Measurements from ENCODE around the gene SPARC.
A peak's percentile ranks its signal among the peaks of the same experiment; 100 is the strongest.

The SPARC gene

DNA sequence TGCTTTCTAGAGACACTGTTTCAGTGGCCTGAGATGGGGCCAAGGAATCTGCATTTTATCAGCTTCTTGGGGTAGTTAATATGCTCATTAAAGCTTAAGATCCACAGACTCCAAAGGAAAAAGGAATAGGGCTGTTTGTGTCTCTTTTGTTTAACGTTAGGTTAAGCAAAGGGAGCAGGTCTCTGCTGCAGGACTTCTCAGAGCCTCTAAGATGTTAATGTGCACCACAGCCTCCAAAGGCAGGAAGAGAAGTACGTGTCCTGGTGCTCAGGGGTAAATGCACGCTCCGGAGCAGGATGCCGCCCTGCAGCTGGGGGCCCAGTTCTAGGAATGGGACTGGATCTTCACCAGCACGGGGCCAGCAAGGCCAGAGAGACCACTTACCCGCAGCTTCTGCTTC is 19.6 kb downstream of the SPARC start:
- Histone ChIP-seq H3K4me3 (ENCODE audit: low read length) (no peak overlapping the region), H3K4me1 (ENCODE audit: low read length) (peaks cover 25% of the 10 kb centered on the region), H3K27me3 (ENCODE audit: low read depth, low read length) (no peaks in the 10 kb centered on the region), H3K79me2 (ENCODE audit: low read length) (no peaks in the 10 kb centered on the region), H3K27ac (ENCODE audit: low read length) (no peak overlapping the region), H3K9ac (ENCODE audit: low read length) (no peak overlapping the region), H3K4me2 (ENCODE audit: low read length) (no peak overlapping the region), H2AFZ (ENCODE audit: low read depth, low read length) (no peak overlapping the region), H3K36me3 (replicated peaks; ENCODE audit: low read depth, low read length) (no peaks in the 10 kb centered on the region), H3K9me3 (ENCODE audit: insufficient read depth, low read length) (no peaks in the 10 kb centered on the region), H4K20me1 (ENCODE audit: insufficient read depth, low read length) (no peaks in the 10 kb centered on the region)
- TF ChIP-seq EZH2phosphoT487 (IDR thresholded peaks at IDR 0.05; ENCODE audit: low read depth), result no peak
- no peak for TF ChIP-seq CTCF (IDR thresholded peaks at IDR 0.05; ENCODE audit: low read depth, low read length)

- no peak overlapping the region for H3K27ac ChIP-seq (ENCODE audit: low read length)
- TF ChIP-seq CTCF (IDR thresholded peaks at IDR 0.05; ENCODE audit: low read depth, low read length) (no peak), EZH2phosphoT487 (IDR thresholded peaks at IDR 0.05; ENCODE audit: low read depth) (no peak)
Measured at GRCh38 chr5:151665613-151666012, 21.1 kb downstream of the SPARC start.

GRCh38 chr5:151664694-151665585 is 21.8 kb downstream of the SPARC start:
- Histone ChIP-seq H3K79me2 (ENCODE audit: low read length) (no peaks in the 10 kb centered on the region), H4K20me1 (ENCODE audit: insufficient read depth, low read length) (no peaks in the 10 kb centered on the region), H3K4me1 (ENCODE audit: low read length) (peaks cover 39% of the 10 kb centered on the region), H3K4me2 (ENCODE audit: low read length) (no peak overlapping the region), H2AFZ (ENCODE audit: low read depth, low read length) (no peak overlapping the region), H3K9me3 (ENCODE audit: insufficient read depth, low read length) (no peaks in the 10 kb centered on the region), H3K27ac (ENCODE audit: low read length) (no peak overlapping the region), H3K9ac (ENCODE audit: low read length) (no peak overlapping the region), H3K36me3 (replicated peaks; ENCODE audit: low read depth, low read length) (no peaks in the 10 kb centered on the region), H3K27me3 (ENCODE audit: low read depth, low read length) (no peaks in the 10 kb centered on the region), H3K4me3 (ENCODE audit: low read length) (no peak overlapping the region)
- no peak for TF ChIP-seq EZH2phosphoT487 (IDR thresholded peaks at IDR 0.05; ENCODE audit: low read depth)
- TF ChIP-seq CTCF (IDR thresholded peaks at IDR 0.05; ENCODE audit: low read depth, low read length), result no peak

More at GRCh38 chr5:151665613-151666012, 21.1 kb downstream of the SPARC start:
- no peak overlapping the region for H2AFZ ChIP-seq (ENCODE audit: low read depth, low read length)
- H3K36me3 ChIP-seq (replicated peaks; ENCODE audit: low read depth, low read length), result no peaks in the 10 kb centered on the region
- H3K79me2 ChIP-seq (ENCODE audit: low read length), result no peaks in the 10 kb centered on the region
- no peak overlapping the region for H3K4me3 ChIP-seq (ENCODE audit: low read length)
- no peaks in the 10 kb centered on the region for H3K9me3 ChIP-seq (ENCODE audit: insufficient read depth, low read length)
- no peak overlapping the region for H3K9ac ChIP-seq (ENCODE audit: low read length)
- H3K27me3 ChIP-seq (ENCODE audit: low read depth, low read length), result no peaks in the 10 kb centered on the region
- H4K20me1 ChIP-seq (ENCODE audit: insufficient read depth, low read length), result no peaks in the 10 kb centered on the region
- peaks cover 39% of the 10 kb centered on the region for H3K4me1 ChIP-seq (ENCODE audit: low read length)
- no peak overlapping the region for H3K4me2 ChIP-seq (ENCODE audit: low read length)

DNA sequence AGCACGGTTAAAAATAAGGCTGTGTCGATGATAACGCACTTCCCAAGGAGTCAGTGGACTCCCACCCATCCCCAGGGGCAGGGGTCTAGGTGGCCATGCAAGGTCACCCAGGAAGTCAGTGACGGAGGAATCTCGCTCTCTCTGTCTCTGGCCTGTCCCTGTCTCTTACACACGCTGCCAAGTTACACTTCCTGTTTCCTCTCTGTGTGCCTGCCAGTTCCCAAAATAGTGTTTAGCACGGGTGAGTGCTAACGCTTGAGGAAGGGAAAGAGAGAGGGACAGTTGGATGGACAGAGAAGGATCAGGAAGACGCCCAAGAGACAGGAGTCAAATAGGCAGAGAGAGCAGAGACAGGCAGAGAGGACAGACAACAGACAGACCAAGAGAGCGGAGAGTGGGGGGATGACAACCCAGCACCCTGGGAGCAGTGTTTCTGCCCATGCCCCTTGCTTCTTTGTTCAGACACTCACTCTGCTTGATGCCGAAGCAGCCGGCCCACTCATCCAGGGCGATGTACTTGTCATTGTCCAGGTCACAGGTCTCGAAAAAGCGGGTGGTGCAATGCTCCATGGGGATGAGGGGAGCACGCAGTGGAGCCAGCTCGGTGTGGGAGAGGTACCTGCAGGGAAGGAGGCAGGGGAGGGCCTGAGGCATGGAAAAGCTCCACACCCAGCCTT is 23.0 kb downstream of the SPARC start:
- Histone ChIP-seq H3K36me3 (replicated peaks; ENCODE audit: low read depth, low read length) (no peaks in the 10 kb centered on the region), H3K27me3 (ENCODE audit: low read depth, low read length) (no peaks in the 10 kb centered on the region), H3K9ac (ENCODE audit: low read length) (peak overlapping the region; percentile 62; the same call in 1 of the 2 replicates), H4K20me1 (ENCODE audit: insufficient read depth, low read length) (no peaks in the 10 kb centered on the region), H3K4me1 (ENCODE audit: low read length) (peaks cover 42% of the 10 kb centered on the region), H3K79me2 (ENCODE audit: low read length) (no peaks in the 10 kb centered on the region), H3K4me3 (ENCODE audit: low read length) (peak overlapping the region; percentile 69), H3K27ac (ENCODE audit: low read length) (peak overlapping the region; percentile 86), H2AFZ (ENCODE audit: low read depth, low read length) (peak overlapping the region; percentile 37; the same call in 1 of the 2 replicates), H3K9me3 (ENCODE audit: insufficient read depth, low read length) (no peaks in the 10 kb centered on the region), H3K4me2 (ENCODE audit: low read length) (peak overlapping the region; percentile 93)
- TF ChIP-seq EZH2phosphoT487 (IDR thresholded peaks at IDR 0.05; ENCODE audit: low read depth), result no peak
- no peak for TF ChIP-seq CTCF (IDR thresholded peaks at IDR 0.05; ENCODE audit: low read depth, low read length)

Data from OCI-LY3 (cell line).